Fibroblast of lung (primary cell): ENCODE measurements around the gene NKAIN4.

Experiments
- CTCF ChIP-seq, 2 donors: IDR thresholded peaks in 1 of 2; conservative IDR thresholded peaks in 1 of 2; 1 replicate in 1 of 2; 2 replicates in 1 of 2; pipeline ENCODE4 v1.5.1; 2011 to 2012; ENCODE audit warnings: low read length in 2 of 2, control low read depth in 1 of 2, inconsistent platforms in 1 of 2, low read depth in 1 of 2, mild to moderate bottlenecking in 1 of 2
- EZH2 ChIP-seq: IDR thresholded peaks from 2 replicates; pipeline ENCODE4 v1.5.1; 2012; ENCODE audit warnings: low read length, control low read depth, mild to moderate bottlenecking; ENCODE audit errors: missing control alignments

- TF ChIP-seq CTCF (conservative IDR thresholded peaks at IDR 0.05 in 1 of 2, IDR thresholded peaks at IDR 0.05 in 1 of 2; ENCODE audit: low read depth in 1 of 2, low read length in 2 of 2) (no peak), EZH2 (no peak)
Measured at GRCh38 chr20:63260521-63260920, 6.3 kb upstream of the NKAIN4 start.
